PC-3 (cell line): ENCODE data around the gene TM9SF4.

Source experiments
- EZH2 ChIP-seq: fragments of 300-600 bp; sonication (generic); IDR thresholded peaks from one replicate; pipeline ENCODE4 v1.6.1; 2017; ENCODE audit warnings: antibody characterized with exemption, mild to moderate bottlenecking, low read length; ENCODE audit not compliant: unreplicated experiment
- TF ChIP-seq, protein P1 (sequence below): fragments of 300-600 bp; sonication (generic); conservative IDR thresholded peaks from 2 replicates; pipeline ENCODE4 v1.5.1; 2017; ENCODE audit warnings: antibody characterized with exemption, low read depth, mild to moderate bottlenecking, low read length

DNA sequence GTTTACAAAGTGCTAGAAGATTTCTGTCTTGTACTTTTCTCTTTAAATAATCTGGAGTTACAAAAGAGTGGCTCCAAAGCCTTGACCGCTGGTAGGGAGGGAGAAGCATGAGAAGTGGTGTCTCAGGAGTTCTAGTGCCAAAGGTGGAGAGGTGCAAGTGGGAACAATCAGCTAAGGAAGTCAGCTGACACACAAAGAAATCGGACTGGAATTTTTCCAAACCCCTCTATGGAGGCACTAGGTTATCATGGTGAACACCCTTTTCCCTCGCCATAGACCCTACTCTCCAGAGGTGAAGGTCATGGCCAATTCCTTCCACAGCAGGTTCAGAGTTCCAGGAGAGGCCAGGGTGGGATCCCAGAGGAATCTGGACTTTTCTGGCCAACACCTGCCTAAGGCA is 83.2 kb downstream of the TM9SF4 start:
- TF ChIP-seq, protein P1, sequence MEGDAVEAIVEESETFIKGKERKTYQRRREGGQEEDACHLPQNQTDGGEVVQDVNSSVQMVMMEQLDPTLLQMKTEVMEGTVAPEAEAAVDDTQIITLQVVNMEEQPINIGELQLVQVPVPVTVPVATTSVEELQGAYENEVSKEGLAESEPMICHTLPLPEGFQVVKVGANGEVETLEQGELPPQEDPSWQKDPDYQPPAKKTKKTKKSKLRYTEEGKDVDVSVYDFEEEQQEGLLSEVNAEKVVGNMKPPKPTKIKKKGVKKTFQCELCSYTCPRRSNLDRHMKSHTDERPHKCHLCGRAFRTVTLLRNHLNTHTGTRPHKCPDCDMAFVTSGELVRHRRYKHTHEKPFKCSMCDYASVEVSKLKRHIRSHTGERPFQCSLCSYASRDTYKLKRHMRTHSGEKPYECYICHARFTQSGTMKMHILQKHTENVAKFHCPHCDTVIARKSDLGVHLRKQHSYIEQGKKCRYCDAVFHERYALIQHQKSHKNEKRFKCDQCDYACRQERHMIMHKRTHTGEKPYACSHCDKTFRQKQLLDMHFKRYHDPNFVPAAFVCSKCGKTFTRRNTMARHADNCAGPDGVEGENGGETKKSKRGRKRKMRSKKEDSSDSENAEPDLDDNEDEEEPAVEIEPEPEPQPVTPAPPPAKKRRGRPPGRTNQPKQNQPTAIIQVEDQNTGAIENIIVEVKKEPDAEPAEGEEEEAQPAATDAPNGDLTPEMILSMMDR: no peak
- TF ChIP-seq EZH2: no peak
